ENCODE data around the gene TEX30.

The TEX30 gene

GRCh38 chr13:102816708-102817107 is 43.1 kb upstream of the TEX30 start:
- no peaks in the 10 kb centered on the region for H3K79me2 ChIP-seq (ENCODE audit: insufficient read depth, low read length)
- no peak for TF ChIP-seq EZH2phosphoT487 (conservative IDR thresholded peaks at IDR 0.05; ENCODE audit: low read length)
- TF ChIP-seq CTCF (IDR thresholded peaks at IDR 0.05; ENCODE audit: insufficient read depth, low read length, poor library complexity, severe bottlenecking): no peak
- no peaks in the 10 kb centered on the region for H4K20me1 ChIP-seq (ENCODE audit: low read depth, low read length)
- no peaks in the 10 kb centered on the region for H3K36me3 ChIP-seq (ENCODE audit: low read length)
- H3K4me3 ChIP-seq (ENCODE audit: insufficient read depth, low read length, poor library complexity, severe bottlenecking): no peak overlapping the region
- H3K4me2 ChIP-seq (ENCODE audit: low read depth, low read length, poor library complexity, severe bottlenecking): no peak overlapping the region
- no peaks in the 10 kb centered on the region for H3K9me2 ChIP-seq (replicated peaks; ENCODE audit: insufficient read depth, low read length)
- no peaks in the 10 kb centered on the region for H3K9me3 ChIP-seq (ENCODE audit: insufficient read depth, low read length)
- no peaks in the 10 kb centered on the region for H3F3A ChIP-seq (ENCODE audit: insufficient read depth)
- H3K27ac ChIP-seq (ENCODE audit: low read depth, low read length): no peak overlapping the region
- no peaks in the 10 kb centered on the region for H3K27me3 ChIP-seq (ENCODE audit: low read length)
- no peak overlapping the region for H2AFZ ChIP-seq (ENCODE audit: low read depth, low read length, severe bottlenecking)
- no peak overlapping the region for H3K9ac ChIP-seq (ENCODE audit: low read length)

- no peak overlapping the region for H2AFZ ChIP-seq (ENCODE audit: low read depth, low read length, severe bottlenecking)
- H3K9ac ChIP-seq (ENCODE audit: low read length): no peak overlapping the region
- H3K27ac ChIP-seq (ENCODE audit: low read depth, low read length): no peak overlapping the region
- no peak overlapping the region for H3K4me3 ChIP-seq (ENCODE audit: insufficient read depth, low read length, poor library complexity, severe bottlenecking)
- no peaks in the 10 kb centered on the region for H3F3A ChIP-seq (ENCODE audit: insufficient read depth)
- no peaks in the 10 kb centered on the region for H3K79me2 ChIP-seq (ENCODE audit: insufficient read depth, low read length)
- H3K9me3 ChIP-seq (ENCODE audit: insufficient read depth, low read length): no peaks in the 10 kb centered on the region
- no peaks in the 10 kb centered on the region for H3K27me3 ChIP-seq (ENCODE audit: low read length)
- H3K9me2 ChIP-seq (replicated peaks; ENCODE audit: insufficient read depth, low read length): no peaks in the 10 kb centered on the region
- H3K4me2 ChIP-seq (ENCODE audit: low read depth, low read length, poor library complexity, severe bottlenecking): no peak overlapping the region
- no peaks in the 10 kb centered on the region for H3K36me3 ChIP-seq (ENCODE audit: low read length)
- H4K20me1 ChIP-seq (ENCODE audit: low read depth, low read length): no peaks in the 10 kb centered on the region
- TF ChIP-seq EZH2phosphoT487 (conservative IDR thresholded peaks at IDR 0.05; ENCODE audit: low read length) (no peak), CTCF (IDR thresholded peaks at IDR 0.05; ENCODE audit: insufficient read depth, low read length, poor library complexity, severe bottlenecking) (no peak)
Measured at GRCh38 chr13:102815788-102816187, 42.2 kb upstream of the TEX30 start.

- H3K36me3 ChIP-seq (ENCODE audit: low read length): no peaks in the 10 kb centered on the region
- no peaks in the 10 kb centered on the region for H3K9me3 ChIP-seq (ENCODE audit: insufficient read depth, low read length)
- no peaks in the 10 kb centered on the region for H3K9me2 ChIP-seq (replicated peaks; ENCODE audit: insufficient read depth, low read length)
- no peak overlapping the region for H3K4me3 ChIP-seq (ENCODE audit: insufficient read depth, low read length, poor library complexity, severe bottlenecking)
- H3K4me2 ChIP-seq (ENCODE audit: low read depth, low read length, poor library complexity, severe bottlenecking): no peak overlapping the region
- no peaks in the 10 kb centered on the region for H3K27me3 ChIP-seq (ENCODE audit: low read length)
- no peak overlapping the region for H2AFZ ChIP-seq (ENCODE audit: low read depth, low read length, severe bottlenecking)
- no peaks in the 10 kb centered on the region for H3K79me2 ChIP-seq (ENCODE audit: insufficient read depth, low read length)
- H3F3A ChIP-seq (ENCODE audit: insufficient read depth): no peaks in the 10 kb centered on the region
- no peaks in the 10 kb centered on the region for H4K20me1 ChIP-seq (ENCODE audit: low read depth, low read length)
- H3K9ac ChIP-seq (ENCODE audit: low read length): no peak overlapping the region
- no peak overlapping the region for H3K27ac ChIP-seq (ENCODE audit: low read depth, low read length)
- TF ChIP-seq CTCF (IDR thresholded peaks at IDR 0.05; ENCODE audit: insufficient read depth, low read length, poor library complexity, severe bottlenecking): no peak
- TF ChIP-seq EZH2phosphoT487 (conservative IDR thresholded peaks at IDR 0.05; ENCODE audit: low read length): no peak
Measured at GRCh38 chr13:102814793-102815192, 41.2 kb upstream of the TEX30 start.

Measured in SU-DHL-6 (cell line).